GM18519 (cell line): Measurements from ENCODE around the gene TRAF2.

Experiments used
- ATAC-seq: cut with Tn5 transposase; IDR thresholded peaks from one replicate; pipeline ENCODE4 v1.9.1; 2021; ENCODE audit warnings: mild to moderate bottlenecking, moderate library complexity; ENCODE audit not compliant: unreplicated experiment, low FRiP score

TRAF2 gene

GRCh38 chr9:136946228-136947027 is 60.1 kb downstream of the TRAF2 start:
- ATAC-seq: no peak

- ATAC-seq: no peak
Observed at GRCh38 chr9:136947028-136947891, 60.9 kb downstream of the TRAF2 start.

GRCh38 chr9:136947955-136948510 is 61.7 kb downstream of the TRAF2 start:
- ATAC-seq: no peak

GRCh38 chr9:136949239-136949816 is 63.0 kb downstream of the TRAF2 start:
- ATAC-seq: no peak

- ATAC-seq: peak; percentile 67
Observed at GRCh38 chr9:136949817-136950655, 63.7 kb downstream of the TRAF2 start.

GRCh38 chr9:136950656-136951276 is 64.5 kb downstream of the TRAF2 start:
- ATAC-seq: no peak

- ATAC-seq: no peak
Observed at GRCh38 chr9:136951541-136952320, 65.4 kb downstream of the TRAF2 start, which contains the start of gene LCN12. Gene LCN12, plus strand, starts transcription at chr9:136952273. Its CDS starts 55 bp downstream, at chr9:136952328.

GRCh38 chr9:136952321-136952850 is 66.1 kb downstream of the TRAF2 start:
- ATAC-seq: no peak

GRCh38 chr9:136952876-136953770 is 66.8 kb downstream of the TRAF2 start:
- no peak for ATAC-seq

GRCh38 chr9:136953771-136954269 is 67.5 kb downstream of the TRAF2 start:
- ATAC-seq: no peak

GRCh38 chr9:136954270-136955083 is 68.2 kb downstream of the TRAF2 start:
- ATAC-seq: no peak

GRCh38 chr9:136955202-136955942 is 69.1 kb downstream of the TRAF2 start:
- no peak for ATAC-seq

GRCh38 chr9:136955943-136956335 is 69.6 kb downstream of the TRAF2 start:
- ATAC-seq: no peak

GRCh38 chr9:136956604-136957003 is 70.3 kb downstream of the TRAF2 start:
- ATAC-seq: no peak

- ATAC-seq: no peak
Observed at GRCh38 chr9:136957461-136957860, 71.1 kb downstream of the TRAF2 start.

- ATAC-seq: no peak
Observed at GRCh38 chr9:136957901-136958300, 71.6 kb downstream of the TRAF2 start.
